Measurements from ENCODE around the gene CTTN.

CTTN gene

DNA sequence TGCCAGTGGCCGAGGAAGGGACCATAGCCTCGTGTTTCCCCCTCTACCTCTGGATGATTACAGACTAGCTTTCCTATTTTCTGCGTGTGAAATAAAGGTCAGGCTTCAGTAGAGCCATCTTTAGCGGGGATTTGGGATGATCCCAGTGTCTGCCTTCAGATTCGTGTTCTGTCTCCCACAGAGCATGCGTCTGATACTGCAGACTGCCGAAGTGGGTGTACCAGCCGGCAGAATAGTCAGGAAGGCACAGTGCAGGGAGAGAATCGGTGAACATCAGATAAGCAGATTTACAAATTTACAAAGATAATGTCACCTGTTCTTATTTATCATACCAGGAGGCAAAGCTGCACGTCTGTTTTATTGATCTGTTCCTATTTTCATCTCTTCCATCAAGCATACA, 11.1 kb downstream of the CTTN start:
- Histone ChIP-seq H3K4me1 (ENCODE audit: insufficient read depth, low read length, poor library complexity, severe bottlenecking) (no peaks in the 10 kb centered on the region), H2AFZ (ENCODE audit: low read length) (no peak overlapping the region), H3K36me3 (ENCODE audit: insufficient read depth, low read length) (no peaks in the 10 kb centered on the region), H3K9me2 (replicated peaks; ENCODE audit: low read depth, low read length) (no peaks in the 10 kb centered on the region), H3K4me3 (ENCODE audit: low read length, poor library complexity, severe bottlenecking) (no peak overlapping the region), H3K79me2 (ENCODE audit: insufficient read depth, low read length) (no peaks in the 10 kb centered on the region), H4K20me1 (ENCODE audit: insufficient read depth, low read length, poor library complexity, severe bottlenecking) (no peaks in the 10 kb centered on the region), H3K9me3 (ENCODE audit: insufficient read depth, low read depth, low read length) (no peaks in the 10 kb centered on the region), H3K9ac (ENCODE audit: low read depth, low read length, poor library complexity, severe bottlenecking) (no peak overlapping the region), H3K27me3 (ENCODE audit: insufficient read depth, low read length, poor library complexity, severe bottlenecking) (peaks cover 7% of the 10 kb centered on the region), H3K4me2 (ENCODE audit: low read depth, low read length, poor library complexity, severe bottlenecking) (no peak overlapping the region), H3F3A (ENCODE audit: low read depth) (no peaks in the 10 kb centered on the region)
- TF ChIP-seq EZH2phosphoT487 (IDR thresholded peaks at IDR 0.05; ENCODE audit: borderline replicate concordance): no peak
- TF ChIP-seq, protein P1, sequence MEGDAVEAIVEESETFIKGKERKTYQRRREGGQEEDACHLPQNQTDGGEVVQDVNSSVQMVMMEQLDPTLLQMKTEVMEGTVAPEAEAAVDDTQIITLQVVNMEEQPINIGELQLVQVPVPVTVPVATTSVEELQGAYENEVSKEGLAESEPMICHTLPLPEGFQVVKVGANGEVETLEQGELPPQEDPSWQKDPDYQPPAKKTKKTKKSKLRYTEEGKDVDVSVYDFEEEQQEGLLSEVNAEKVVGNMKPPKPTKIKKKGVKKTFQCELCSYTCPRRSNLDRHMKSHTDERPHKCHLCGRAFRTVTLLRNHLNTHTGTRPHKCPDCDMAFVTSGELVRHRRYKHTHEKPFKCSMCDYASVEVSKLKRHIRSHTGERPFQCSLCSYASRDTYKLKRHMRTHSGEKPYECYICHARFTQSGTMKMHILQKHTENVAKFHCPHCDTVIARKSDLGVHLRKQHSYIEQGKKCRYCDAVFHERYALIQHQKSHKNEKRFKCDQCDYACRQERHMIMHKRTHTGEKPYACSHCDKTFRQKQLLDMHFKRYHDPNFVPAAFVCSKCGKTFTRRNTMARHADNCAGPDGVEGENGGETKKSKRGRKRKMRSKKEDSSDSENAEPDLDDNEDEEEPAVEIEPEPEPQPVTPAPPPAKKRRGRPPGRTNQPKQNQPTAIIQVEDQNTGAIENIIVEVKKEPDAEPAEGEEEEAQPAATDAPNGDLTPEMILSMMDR (conservative IDR thresholded peaks at IDR 0.05; ENCODE audit: low read length): no peak

DNA sequence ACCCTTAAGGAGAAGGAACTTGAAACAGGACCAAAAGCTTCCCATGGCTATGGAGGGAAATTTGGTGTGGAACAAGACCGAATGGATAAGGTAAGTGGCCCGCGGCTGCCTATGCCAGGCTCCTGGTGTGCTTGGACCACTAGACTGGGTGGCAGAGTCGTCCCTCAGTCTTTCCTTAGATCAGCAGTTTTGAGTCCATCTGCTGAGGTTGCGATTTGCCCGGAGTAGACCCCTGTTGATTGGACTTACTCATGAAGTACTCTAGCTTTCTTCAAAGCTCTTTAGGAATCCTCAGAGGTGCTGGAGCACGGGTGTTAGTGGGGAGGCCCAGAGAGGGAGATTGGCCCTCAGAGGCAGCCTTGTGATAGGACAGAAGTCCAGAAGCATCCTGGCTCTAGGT, 11.5 kb downstream of the CTTN start:
- Histone ChIP-seq H3K27me3 (ENCODE audit: insufficient read depth, low read length, poor library complexity, severe bottlenecking) (peaks cover 7% of the 10 kb centered on the region), H3K9me2 (replicated peaks; ENCODE audit: low read depth, low read length) (no peaks in the 10 kb centered on the region), H3K9ac (ENCODE audit: low read depth, low read length, poor library complexity, severe bottlenecking) (no peak overlapping the region), H3F3A (ENCODE audit: low read depth) (no peaks in the 10 kb centered on the region), H3K4me2 (ENCODE audit: low read depth, low read length, poor library complexity, severe bottlenecking) (no peak overlapping the region), H2AFZ (ENCODE audit: low read length) (no peak overlapping the region), H3K4me1 (ENCODE audit: insufficient read depth, low read length, poor library complexity, severe bottlenecking) (no peaks in the 10 kb centered on the region), H3K36me3 (ENCODE audit: insufficient read depth, low read length) (no peaks in the 10 kb centered on the region), H3K4me3 (ENCODE audit: low read length, poor library complexity, severe bottlenecking) (no peak overlapping the region), H3K79me2 (ENCODE audit: insufficient read depth, low read length) (no peaks in the 10 kb centered on the region), H3K9me3 (ENCODE audit: insufficient read depth, low read depth, low read length) (no peaks in the 10 kb centered on the region), H4K20me1 (ENCODE audit: insufficient read depth, low read length, poor library complexity, severe bottlenecking) (no peaks in the 10 kb centered on the region)
- TF ChIP-seq, protein P1 (conservative IDR thresholded peaks at IDR 0.05; ENCODE audit: low read length): no peak
- TF ChIP-seq EZH2phosphoT487 (IDR thresholded peaks at IDR 0.05; ENCODE audit: borderline replicate concordance): no peak

DNA sequence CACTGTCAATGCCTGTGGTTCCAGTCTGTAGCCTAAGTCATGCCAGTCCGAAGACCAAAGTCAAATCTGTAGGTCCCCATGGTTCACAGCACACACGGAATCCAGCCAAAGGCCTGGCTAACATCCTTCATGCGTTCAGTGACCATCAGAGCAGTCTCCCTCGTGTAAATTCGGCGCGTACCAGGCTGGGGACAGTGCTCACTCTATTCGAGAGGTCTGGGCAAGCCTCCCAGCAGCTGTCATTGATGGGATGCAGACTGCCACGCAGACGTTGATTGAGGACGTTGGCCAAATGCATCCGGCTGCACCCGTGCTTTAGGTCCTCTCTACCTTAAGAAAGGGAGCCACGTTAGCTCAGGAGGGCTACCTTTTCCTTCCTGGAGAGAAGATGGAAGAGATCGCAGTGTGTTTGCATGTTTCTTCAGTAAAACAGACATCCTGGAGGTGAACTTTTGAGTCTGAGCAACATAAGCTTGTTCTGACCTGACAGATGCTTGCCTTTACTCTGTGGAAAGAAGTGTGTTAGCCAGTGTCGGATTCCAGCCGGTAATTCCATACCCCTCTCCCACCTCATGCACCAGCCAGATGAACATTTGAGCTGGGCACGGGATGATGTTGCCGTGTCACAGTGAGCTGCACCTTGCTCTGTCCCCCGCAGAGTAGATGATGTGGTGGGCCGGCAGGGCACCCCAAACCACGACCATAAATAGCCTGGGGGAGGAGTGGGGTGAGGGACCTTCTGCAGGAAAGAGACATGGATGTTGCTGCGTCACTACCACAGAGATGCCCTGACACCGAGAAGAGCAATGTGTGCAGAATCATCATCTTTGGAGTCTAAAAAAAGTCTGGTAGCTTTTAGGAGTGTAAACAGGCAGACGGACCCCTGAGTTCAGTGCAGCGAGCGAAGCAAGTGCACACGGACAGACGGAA, 12.2 kb downstream of the CTTN start:
- no peaks in the 10 kb centered on the region for H3K9me2 ChIP-seq (replicated peaks; ENCODE audit: low read depth, low read length)
- no peaks in the 10 kb centered on the region for H3K9me3 ChIP-seq (ENCODE audit: insufficient read depth, low read depth, low read length)
- no peak overlapping the region for H3K4me2 ChIP-seq (ENCODE audit: low read depth, low read length, poor library complexity, severe bottlenecking)
- no peaks in the 10 kb centered on the region for H3K79me2 ChIP-seq (ENCODE audit: insufficient read depth, low read length)
- no peaks in the 10 kb centered on the region for H3F3A ChIP-seq (ENCODE audit: low read depth)
- H3K36me3 ChIP-seq (ENCODE audit: insufficient read depth, low read length): no peaks in the 10 kb centered on the region
- no peak for TF ChIP-seq EZH2phosphoT487 (IDR thresholded peaks at IDR 0.05; ENCODE audit: borderline replicate concordance)
- TF ChIP-seq, protein P1 (conservative IDR thresholded peaks at IDR 0.05; ENCODE audit: low read length): no peak
- H3K4me3 ChIP-seq (ENCODE audit: low read length, poor library complexity, severe bottlenecking): no peak overlapping the region
- no peak overlapping the region for H2AFZ ChIP-seq (ENCODE audit: low read length)
- no peaks in the 10 kb centered on the region for H3K4me1 ChIP-seq (ENCODE audit: insufficient read depth, low read length, poor library complexity, severe bottlenecking)
- no peak overlapping the region for H3K9ac ChIP-seq (ENCODE audit: low read depth, low read length, poor library complexity, severe bottlenecking)
- peaks cover 2% of the 10 kb centered on the region for H3K27me3 ChIP-seq (ENCODE audit: insufficient read depth, low read length, poor library complexity, severe bottlenecking)
- H4K20me1 ChIP-seq (ENCODE audit: insufficient read depth, low read length, poor library complexity, severe bottlenecking): no peaks in the 10 kb centered on the region
